HepG2 (cell line): Measurements from ENCODE around the gene RAB23. TPM values are rescaled to one million over a fixed set of nuclear protein-coding genes. Genes with fewer than 3 reads are reported as not detected.

Experiments
- ATAC-seq: fragments of 200-7000 bp; cut with Tn5 transposase; 3 replicates; pipeline ENCODE4 v1.9.1; 2020; ENCODE audit warnings: mild to moderate bottlenecking, moderate library complexity
- BruUV-seq: library from RNA; stranded (reverse); fragments of 400-500 nt; replicated peaks from 2 replicates; lab custom pipeline; 2021; lab: Mats Ljungman, UMichigan
- CTCF ChIA-PET: fragments of 300-600 bp; formaldehyde crosslinking; extraction: SDS; loops from one replicate; lab custom pipeline; 2021; ENCODE audit warnings: low total read pairs, inconsistent platforms, low intra/inter-chr PET ratio; lab: Yijun Ruan, JAX
- POLR2A ChIA-PET: fragments of 350-600 bp; sonication (Branson Sonifier 250); formaldehyde crosslinking; loops from one replicate; lab custom pipeline; 2020; ENCODE audit warnings: antibody characterized with exemption, inconsistent platforms; lab: Yijun Ruan, JAX
- DNase-seq: peaks from one replicate; pipeline ENCODE4 v3.0.0-alpha.2; 2015; ENCODE audit warnings: low spot score
- FAIRE-seq: peaks from 3 replicates; lab custom pipeline; 2011; peaks lifted over from hg19 to GRCh38; lab: Jason Lieb, UNC
- H2AFZ ChIP-seq: one replicate; pipeline ENCODE4 v1.6.1; 2011; ENCODE audit warnings: low read length, inconsistent platforms
- H3K27ac ChIP-seq: fragments of 300-600 bp; 3 replicates; pipeline ENCODE4 v1.8.0; 2011; ENCODE audit warnings: mixed run types, mild to moderate bottlenecking, mixed read lengths, low read length, inconsistent platforms; ENCODE audit not compliant: insufficient read depth; ENCODE audit errors: extremely low read length
- H3K27me3 ChIP-seq, 2 experiments: fragments of 200-600 bp in 1 of 2; 2 replicates in 1 of 2; 3 replicates in 1 of 2; pipeline versions ENCODE4 v1.6.0 to v1.8.0; 2011; ENCODE audit warnings: low read length in 2 of 2, mild to moderate bottlenecking in 2 of 2, moderate library complexity in 2 of 2, inconsistent platforms in 1 of 2; ENCODE audit not compliant: insufficient read depth in 2 of 2, control insufficient read depth in 1 of 2
- H3K36me3 ChIP-seq, 2 experiments: fragments of 200-600 bp in 1 of 2; replicated peaks in 1 of 2; 2 replicates in 1 of 2; 3 replicates in 1 of 2; pipeline versions ENCODE4 v1.5.1 to v1.8.0; 2011; ENCODE audit warnings: low read length in 2 of 2, inconsistent platforms in 1 of 2; ENCODE audit not compliant: insufficient read depth in 2 of 2, control insufficient read depth in 1 of 2
- H3K4me1 ChIP-seq: 2 replicates; pipeline ENCODE4 v1.5.1; 2012; ENCODE audit warnings: low read length, inconsistent platforms; ENCODE audit not compliant: insufficient read depth
- H3K4me2 ChIP-seq: 2 replicates; pipeline ENCODE4 v1.6.0; 2011; ENCODE audit warnings: low read depth, low read length, inconsistent platforms
- H3K4me3 ChIP-seq, 3 experiments: fragments of 200-600 bp in 1 of 3; sonication (generic), shearing (Covaris generic) in 1 of 3; replicated peaks in 1 of 3; 2 replicates each; pipeline ENCODE4 v1.5.1; 2011 to 2016; ENCODE audit warnings: low read length in 3 of 3, inconsistent platforms in 2 of 3, low read depth in 2 of 3, mild to moderate bottlenecking in 2 of 3, control low read depth in 1 of 3, mixed read lengths in 1 of 3; ENCODE audit not compliant: insufficient read depth in 1 of 3
- H3K79me2 ChIP-seq: one replicate; pipeline ENCODE4 v1.6.1; 2011; ENCODE audit warnings: low read length, inconsistent platforms; ENCODE audit not compliant: insufficient read depth
- H3K9ac ChIP-seq: 2 replicates; pipeline ENCODE4 v1.6.0; 2011; ENCODE audit warnings: mild to moderate bottlenecking, low read depth, low read length, inconsistent platforms; ENCODE audit not compliant: insufficient read depth
- H3K9me3 ChIP-seq: 2 replicates; pipeline ENCODE4 v1.5.1; 2012; ENCODE audit warnings: mild to moderate bottlenecking, low read length
- H4K20me1 ChIP-seq: 2 replicates; pipeline ENCODE4 v1.6.0; 2011; ENCODE audit warnings: inconsistent platforms, mild to moderate bottlenecking, low read length, moderate library complexity; ENCODE audit not compliant: insufficient read depth
- HNF1B ChIP-seq: sonication (generic); formaldehyde crosslinking; IDR thresholded peaks from 2 replicates; pipeline ENCODE4 v1.5.1; 2020; ENCODE audit warnings: mild to moderate bottlenecking, moderate library complexity, missing genetic modification reagents
- JUNB ChIP-seq: sonication (generic); formaldehyde crosslinking; IDR thresholded peaks from 2 replicates; pipeline ENCODE4 v1.8.0; 2022; ENCODE audit warnings: missing genetic modification reagents, mild to moderate bottlenecking, borderline replicate concordance
- TEAD3 ChIP-seq: optimal IDR thresholded peaks from 2 replicates; pipeline ENCODE3; 2016; ENCODE audit warnings: borderline replicate concordance
- ZBTB7B ChIP-seq: sonication (generic); formaldehyde crosslinking; IDR thresholded peaks from 2 replicates; pipeline ENCODE4 v1.4.0; 2020; ENCODE audit warnings: missing genetic modification reagents
- ZFX ChIP-seq: sonication (generic); formaldehyde crosslinking; IDR thresholded peaks from 2 replicates; pipeline ENCODE4 v1.4.0; 2020; ENCODE audit warnings: mild to moderate bottlenecking, low read depth, missing genetic modification reagents, moderate library complexity
- ZFY ChIP-seq: sonication (generic); formaldehyde crosslinking; IDR thresholded peaks from 2 replicates; pipeline ENCODE4 v1.4.0; 2020; ENCODE audit warnings: missing genetic modification reagents
- ZNF292 ChIP-seq: sonication (generic); formaldehyde crosslinking; IDR thresholded peaks from 2 replicates; pipeline ENCODE4 v1.8.1; 2022; ENCODE audit warnings: mild to moderate bottlenecking, low read depth, missing genetic modification reagents, borderline replicate concordance
- ZNF709 ChIP-seq: sonication (generic); formaldehyde crosslinking; IDR thresholded peaks from 2 replicates; pipeline ENCODE4 v1.5.0; 2020; ENCODE audit warnings: mild to moderate bottlenecking, missing genetic modification reagents
- ZNF737 ChIP-seq: sonication (generic); formaldehyde crosslinking; IDR thresholded peaks from 2 replicates; pipeline ENCODE4 v1.5.0; 2020; ENCODE audit warnings: missing genetic modification reagents, mild to moderate bottlenecking, borderline replicate concordance
- WGBS: methylation state at CpG from one replicate; pipeline ENCODE4 v1.1.6; 2017; ENCODE audit warnings: low lambda C conversion rate; 5-methylcytosine and 5-hydroxymethylcytosine counted together
- in situ Hi-C: cut with HindIII; loops from 2 replicates; pipeline ENCODE4 v1.10.0; 2017; ENCODE audit warnings: low pct_unique_long_range_greater_than_20kb; ENCODE audit not compliant: extremely low pct_ligation_motif_present
- intact Hi-C: fragments of 100-400 bp; cut with micrococcal nuclease; formaldehyde crosslinking; loops from one replicate; pipeline ENCODE4 v1.10.0; 2022; ENCODE audit not compliant: unreplicated experiment
- polyA plus RNA-seq, 8 experiments: library from polyadenylated mRNA; depleted of rRNA in 3 of 8; stranded (reverse) in 7 of 8; unstranded in 1 of 8; fragments of >200 nt; fragmentation: Illumina TruSeq in 4 of 8; extraction: Trizol in 4 of 8; gene quantifications; 2 replicates each; pipeline versions ENCODE4 v1.2.1 to v1.2.3, GENCODE V29; 2011 to 2016; ENCODE audit warnings: low read depth in 4 of 8, missing spikeins in 1 of 8, mixed read lengths in 1 of 8; ENCODE audit not compliant: insufficient read depth in 1 of 8
- total RNA-seq, 5 experiments: library from RNA; depleted of rRNA; stranded (reverse); fragments of >200 nt; fragmentation: Illumina TruSeq; extraction: Trizol; gene quantifications; 2 replicates each; pipeline ENCODE4 v1.2.3, GENCODE V29; 2016; ENCODE audit warnings: low read depth in 1 of 5
- TF ChIP-seq, protein P1 (sequence below), 2 experiments: sonication (generic) in 1 of 2; formaldehyde crosslinking in 1 of 2; IDR thresholded peaks; 2 replicates each; pipeline versions ENCODE4 v1.4.0 to v1.6.1; 2016 to 2020; ENCODE audit warnings: borderline replicate concordance in 1 of 2, low read depth in 1 of 2, mild to moderate bottlenecking in 1 of 2, missing genetic modification reagents in 1 of 2

The RAB23 gene
- total and polyA plus RNA-seq, 2 of the 13 experiments (the other 11 are each of a cell fraction or from before 2014, with no cell fraction given): 5.5 to 16.4 TPM

GRCh38 chr6:57254055-57254717 is 32.1 kb upstream of the RAB23 start:
- CTCF ChIA-PET: no interaction called here
- no peaks in the 10 kb centered on the region for H3K79me2 ChIP-seq
- peak overlapping the region; percentile 16 for H2AFZ ChIP-seq
- peak overlapping the region; percentile 48 for H3K4me2 ChIP-seq
- FAIRE-seq (no peak), DNase-seq (peak; percentile 27), ATAC-seq (peak; percentile 91)
- peaks cover 26% of the 10 kb centered on the region for H3K4me1 ChIP-seq
- BruUV-seq: no TSS peak
- WGBS: 9% methylated on average over 4 of the region's 4 CpGs
- H3K36me3 ChIP-seq: no peaks in the 10 kb centered on the region
- no peaks in the 10 kb centered on the region for H3K9me3 ChIP-seq
- no peaks in the 10 kb centered on the region for H3K27me3 ChIP-seq
- POLR2A ChIA-PET: no interaction called here
- H3K4me3 ChIP-seq: no peak overlapping the region; a peak in 2 of 6 replicates
- intact Hi-C loops: no loop called here
- in situ Hi-C loops: no loop called here
- TF ChIP-seq ZNF737 (CRISPR knock-in tag) (no peak), ZFY (CRISPR knock-in tag) (0 out of 2 replicates have a peak, but pooled peaks have one; percentile 28), ZNF709 (no peak), JUNB (CRISPR knock-in tag) (no peak), HNF1B (CRISPR knock-in tag) (0 out of 2 replicates have a peak, but pooled peaks have one; percentile 16), ZNF292 (CRISPR knock-in tag) (peak; percentile 51; the same call in 1 of the 2 replicates), ZFX (CRISPR knock-in tag) (peak; percentile 66), TEAD3 (CRISPR knock-in tag) (peak; percentile 69), ZBTB7B (CRISPR knock-in tag) (0 out of 2 replicates have a peak, but pooled peaks have one; percentile 26)
- TF ChIP-seq, protein P1, sequence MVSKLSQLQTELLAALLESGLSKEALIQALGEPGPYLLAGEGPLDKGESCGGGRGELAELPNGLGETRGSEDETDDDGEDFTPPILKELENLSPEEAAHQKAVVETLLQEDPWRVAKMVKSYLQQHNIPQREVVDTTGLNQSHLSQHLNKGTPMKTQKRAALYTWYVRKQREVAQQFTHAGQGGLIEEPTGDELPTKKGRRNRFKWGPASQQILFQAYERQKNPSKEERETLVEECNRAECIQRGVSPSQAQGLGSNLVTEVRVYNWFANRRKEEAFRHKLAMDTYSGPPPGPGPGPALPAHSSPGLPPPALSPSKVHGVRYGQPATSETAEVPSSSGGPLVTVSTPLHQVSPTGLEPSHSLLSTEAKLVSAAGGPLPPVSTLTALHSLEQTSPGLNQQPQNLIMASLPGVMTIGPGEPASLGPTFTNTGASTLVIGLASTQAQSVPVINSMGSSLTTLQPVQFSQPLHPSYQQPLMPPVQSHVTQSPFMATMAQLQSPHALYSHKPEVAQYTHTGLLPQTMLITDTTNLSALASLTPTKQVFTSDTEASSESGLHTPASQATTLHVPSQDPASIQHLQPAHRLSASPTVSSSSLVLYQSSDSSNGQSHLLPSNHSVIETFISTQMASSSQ (IDR thresholded peaks at IDR 0.05; ENCODE audit: low read depth): peak; percentile 50; the same call in 1 of the 2 replicates
- TF ChIP-seq, protein P1 (CRISPR knock-in tag; IDR thresholded peaks at IDR 0.05; ENCODE audit: borderline replicate concordance): no peak; the same call in 1 of the 2 replicates
- no peak overlapping the region for H3K27ac ChIP-seq
- no peak overlapping the region for H3K9ac ChIP-seq
- H4K20me1 ChIP-seq: no peaks in the 10 kb centered on the region
